Measurements from ENCODE around the gene CACNA1I.

CACNA1I gene

GRCh38 chr22:39593066-39593930 lies 22.7 kb downstream of the CACNA1I start:
- TF ChIP-seq POLR2AphosphoS5 (IDR thresholded peaks at IDR 0.05; ENCODE audit: borderline replicate concordance, low read depth, low read length) (no peak), FOXP2 (optimal IDR thresholded peaks at IDR 0.05; ENCODE audit: control extremely low read depth, extremely low read length, insufficient read depth) (no peak), EZH2 (IDR thresholded peaks at IDR 0.05) (no peak)
- Histone ChIP-seq H3K36me3 (ENCODE audit: insufficient read depth, low read length) (no peaks in the 10 kb centered on the region), H3K9me3 (ENCODE audit: low read depth, low read length) (no peaks in the 10 kb centered on the region), H3K9ac (ENCODE audit: insufficient read length) (no peak overlapping the region), H3K27ac (no peak overlapping the region), H3K4me3 (no peak overlapping the region)
- DNase-seq (ENCODE audit: low read depth, low spot score) = no peak

GRCh38 chr22:39593931-39594285 lies 23.4 kb downstream of the CACNA1I start:
- Histone ChIP-seq H3K4me3 (no peak overlapping the region), H3K9me3 (ENCODE audit: low read depth, low read length) (no peaks in the 10 kb centered on the region), H3K36me3 (ENCODE audit: insufficient read depth, low read length) (no peaks in the 10 kb centered on the region), H3K9ac (ENCODE audit: insufficient read length) (no peak overlapping the region), H3K27ac (no peak overlapping the region)
- DNase-seq (ENCODE audit: low read depth, low spot score) = no peak
- TF ChIP-seq EZH2 (IDR thresholded peaks at IDR 0.05) (no peak), FOXP2 (optimal IDR thresholded peaks at IDR 0.05; ENCODE audit: control extremely low read depth, extremely low read length, insufficient read depth) (no peak), POLR2AphosphoS5 (IDR thresholded peaks at IDR 0.05; ENCODE audit: borderline replicate concordance, low read depth, low read length) (no peak)

GRCh38 chr22:39594411-39594810 lies 23.9 kb downstream of the CACNA1I start:
- H3K4me3 ChIP-seq = no peak overlapping the region
- no peak overlapping the region for H3K9ac ChIP-seq (ENCODE audit: insufficient read length)
- DNase-seq (ENCODE audit: low read depth, low spot score) = no peak
- no peak for TF ChIP-seq POLR2AphosphoS5 (IDR thresholded peaks at IDR 0.05; ENCODE audit: borderline replicate concordance, low read depth, low read length)
- TF ChIP-seq EZH2 (IDR thresholded peaks at IDR 0.05) = no peak
- no peak for TF ChIP-seq FOXP2 (optimal IDR thresholded peaks at IDR 0.05; ENCODE audit: control extremely low read depth, extremely low read length, insufficient read depth)
- H3K27ac ChIP-seq = no peak overlapping the region
- H3K36me3 ChIP-seq (ENCODE audit: insufficient read depth, low read length) = no peaks in the 10 kb centered on the region
- no peaks in the 10 kb centered on the region for H3K9me3 ChIP-seq (ENCODE audit: low read depth, low read length)

GRCh38 chr22:39595622-39596172 lies 25.1 kb downstream of the CACNA1I start:
- DNase-seq (ENCODE audit: low read depth, low spot score) = no peak
- no peak overlapping the region for H3K27ac ChIP-seq
- peaks cover 8% of the 10 kb centered on the region for H3K36me3 ChIP-seq (ENCODE audit: insufficient read depth, low read length)
- TF ChIP-seq EZH2 (IDR thresholded peaks at IDR 0.05) (no peak), POLR2AphosphoS5 (IDR thresholded peaks at IDR 0.05; ENCODE audit: borderline replicate concordance, low read depth, low read length) (no peak), FOXP2 (optimal IDR thresholded peaks at IDR 0.05; ENCODE audit: control extremely low read depth, extremely low read length, insufficient read depth) (no peak)
- no peak overlapping the region for H3K4me3 ChIP-seq
- H3K9ac ChIP-seq (ENCODE audit: insufficient read length) = no peak overlapping the region
- H3K9me3 ChIP-seq (ENCODE audit: low read depth, low read length) = no peaks in the 10 kb centered on the region

GRCh38 chr22:39596601-39597000 lies 26.0 kb downstream of the CACNA1I start:
- peaks cover 17% of the 10 kb centered on the region for H3K36me3 ChIP-seq (ENCODE audit: insufficient read depth, low read length)
- H3K9ac ChIP-seq (ENCODE audit: insufficient read length) = no peak overlapping the region
- H3K27ac ChIP-seq = no peak overlapping the region
- DNase-seq (ENCODE audit: low read depth, low spot score) = no peak
- no peaks in the 10 kb centered on the region for H3K9me3 ChIP-seq (ENCODE audit: low read depth, low read length)
- TF ChIP-seq EZH2 (IDR thresholded peaks at IDR 0.05) (no peak), FOXP2 (optimal IDR thresholded peaks at IDR 0.05; ENCODE audit: control extremely low read depth, extremely low read length, insufficient read depth) (no peak), POLR2AphosphoS5 (IDR thresholded peaks at IDR 0.05; ENCODE audit: borderline replicate concordance, low read depth, low read length) (no peak)
- H3K4me3 ChIP-seq = no peak overlapping the region

GRCh38 chr22:39597236-39597869 lies 26.8 kb downstream of the CACNA1I start:
- 0 out of 2 replicates have a peak, but pooled peaks cover 3% of the 10 kb centered on the region for H3K9me3 ChIP-seq (ENCODE audit: low read depth, low read length)
- no peak overlapping the region for H3K4me3 ChIP-seq
- no peak overlapping the region for H3K27ac ChIP-seq
- no peak overlapping the region for H3K9ac ChIP-seq (ENCODE audit: insufficient read length)
- DNase-seq (ENCODE audit: low read depth, low spot score) = no peak
- TF ChIP-seq EZH2 (IDR thresholded peaks at IDR 0.05) = no peak
- TF ChIP-seq POLR2AphosphoS5 (IDR thresholded peaks at IDR 0.05; ENCODE audit: borderline replicate concordance, low read depth, low read length) = no peak
- no peak for TF ChIP-seq FOXP2 (optimal IDR thresholded peaks at IDR 0.05; ENCODE audit: control extremely low read depth, extremely low read length, insufficient read depth)
- H3K36me3 ChIP-seq (ENCODE audit: insufficient read depth, low read length) = peaks cover 21% of the 10 kb centered on the region

- no peak for DNase-seq (ENCODE audit: low read depth, low spot score)
- Histone ChIP-seq H3K27ac (no peak overlapping the region), H3K9me3 (ENCODE audit: low read depth, low read length) (0 out of 2 replicates have a peak, but pooled peaks cover 10% of the 10 kb centered on the region), H3K36me3 (ENCODE audit: insufficient read depth, low read length) (peaks cover 30% of the 10 kb centered on the region), H3K9ac (ENCODE audit: insufficient read length) (no peak overlapping the region), H3K4me3 (no peak overlapping the region)
- TF ChIP-seq EZH2 (IDR thresholded peaks at IDR 0.05) = no peak
- no peak for TF ChIP-seq FOXP2 (optimal IDR thresholded peaks at IDR 0.05; ENCODE audit: control extremely low read depth, extremely low read length, insufficient read depth)
- TF ChIP-seq POLR2AphosphoS5 (IDR thresholded peaks at IDR 0.05; ENCODE audit: borderline replicate concordance, low read depth, low read length) = no peak
These were observed 27.7 kb downstream of the CACNA1I start for GRCh38 chr22:39598017-39598965.

Data from SK-N-MC (cell line).